HEK293 (cell line): ENCODE results near the gene G2E3.

ENCODE experiments used
- CTCF ChIA-PET: fragments of 350-600 bp; formaldehyde crosslinking; extraction: SDS; loops from one replicate; lab custom pipeline; 2021; ENCODE audit warnings: antibody characterized with exemption; lab: Yijun Ruan, JAX
- POLR2A ChIA-PET: fragments of 300-600 bp; formaldehyde crosslinking; extraction: SDS; loops from one replicate; lab custom pipeline; 2020; ENCODE audit warnings: antibody characterized with exemption, inconsistent platforms; lab: Yijun Ruan, JAX
- H3K27ac ChIP-seq: fragments of 200-500 bp; sonication (Bioruptor generic); 2 replicates; pipeline ENCODE4 v1.5.1; 2014; ENCODE audit warnings: low read depth, low read length, control low read depth, inconsistent platforms; ENCODE audit errors: extremely low read depth
- H3K36me3 ChIP-seq, 2 experiments: fragments of 200-500 bp in 1 of 2; sonication (Bioruptor generic) in 1 of 2; 1 replicate in 1 of 2; 2 replicates in 1 of 2; pipeline ENCODE4 v1.5.1; 2014 to 2017; ENCODE audit warnings: inconsistent platforms in 2 of 2, low read length in 2 of 2; ENCODE audit not compliant: control insufficient read depth in 2 of 2, insufficient read depth in 1 of 2
- H3K4me1 ChIP-seq: fragments of 200-500 bp; sonication (Bioruptor generic); 2 replicates; pipeline ENCODE4 v1.5.1; 2014; ENCODE audit warnings: mild to moderate bottlenecking, low read length, inconsistent platforms; ENCODE audit not compliant: control insufficient read depth, insufficient read depth
- H3K4me3 ChIP-seq: 2 replicates; pipeline ENCODE4 v1.5.1; 2011; ENCODE audit warnings: low read depth, mild to moderate bottlenecking, control low read depth, low read length, moderate library complexity
- H3K9me3 ChIP-seq: fragments of 200-500 bp; sonication (Bioruptor generic); 2 replicates; pipeline ENCODE4 v1.5.1; 2014; ENCODE audit warnings: low read depth, low read length, inconsistent platforms; ENCODE audit not compliant: control insufficient read depth, insufficient read depth
- GFI1B ChIP-seq: fragments of 450-650 bp; formaldehyde crosslinking; IDR thresholded peaks from 2 replicates; pipeline ENCODE4 v1.5.1; 2016; ENCODE audit warnings: missing biosample characterization, missing genetic modification characterization
- ZBTB7A ChIP-seq: fragments of 450-650 bp; formaldehyde crosslinking; IDR thresholded peaks from 2 replicates; pipeline ENCODE4 v1.5.1; 2016; ENCODE audit warnings: low read depth, missing biosample characterization, missing genetic modification characterization
- ZNF155 ChIP-seq: fragments of 450-650 bp; formaldehyde crosslinking; IDR thresholded peaks from 2 replicates; pipeline ENCODE4 v1.5.1; 2016; ENCODE audit warnings: missing biosample characterization, missing genetic modification characterization
- ZNF169 ChIP-seq: fragments of 450-650 bp; formaldehyde crosslinking; IDR thresholded peaks from 2 replicates; pipeline ENCODE4 v1.5.1; 2016; ENCODE audit warnings: missing biosample characterization, missing genetic modification characterization
- ZNF174 ChIP-seq: fragments of 450-650 bp; formaldehyde crosslinking; IDR thresholded peaks from 2 replicates; pipeline ENCODE4 v1.5.0; 2017; ENCODE audit warnings: missing biosample characterization, mild to moderate bottlenecking, missing genetic modification characterization
- ZNF473 ChIP-seq: fragments of 450-650 bp; formaldehyde crosslinking; IDR thresholded peaks from 2 replicates; pipeline ENCODE4 v1.5.1; 2017; ENCODE audit warnings: missing biosample characterization, missing genetic modification characterization
- ZNF521 ChIP-seq: fragments of 450-650 bp; formaldehyde crosslinking; IDR thresholded peaks from 2 replicates; pipeline ENCODE4 v1.5.1; 2017; ENCODE audit warnings: missing biosample characterization, mild to moderate bottlenecking, missing genetic modification characterization
- ZNF529 ChIP-seq: fragments of 450-650 bp; formaldehyde crosslinking; IDR thresholded peaks from 2 replicates; pipeline ENCODE4 v1.5.1; 2017; ENCODE audit warnings: missing genetic modification characterization, missing biosample characterization; ENCODE audit not compliant: insufficient replicate concordance
- ZNF549 ChIP-seq: fragments of 450-650 bp; IDR thresholded peaks from 2 replicates; pipeline ENCODE4 v1.5.1; 2018; ENCODE audit warnings: missing biosample characterization, missing genetic modification characterization, mild to moderate bottlenecking, inconsistent platforms, moderate library complexity
- ZNF561 ChIP-seq: fragments of 450-650 bp; IDR thresholded peaks from 2 replicates; pipeline ENCODE4 v1.5.1; 2018; ENCODE audit warnings: missing biosample characterization, missing genetic modification characterization, borderline replicate concordance
- ZNF610 ChIP-seq: fragments of 450-650 bp; formaldehyde crosslinking; IDR thresholded peaks from 2 replicates; pipeline ENCODE4 v1.5.1; 2016; ENCODE audit warnings: missing biosample characterization, missing genetic modification characterization, borderline replicate concordance
- ZNF624 ChIP-seq: fragments of 450-650 bp; formaldehyde crosslinking; IDR thresholded peaks from 2 replicates; pipeline ENCODE4 v1.5.1; 2017; ENCODE audit warnings: missing biosample characterization, missing genetic modification characterization
- ZNF785 ChIP-seq: fragments of 450-650 bp; formaldehyde crosslinking; IDR thresholded peaks from 2 replicates; pipeline ENCODE4 v1.5.1; 2016; ENCODE audit warnings: missing biosample characterization, missing genetic modification characterization
- ZNF791 ChIP-seq: fragments of 450-650 bp; formaldehyde crosslinking; IDR thresholded peaks from 2 replicates; pipeline ENCODE4 v1.5.1; 2016; ENCODE audit warnings: missing biosample characterization, missing genetic modification characterization
- ZNF792 ChIP-seq: fragments of 450-650 bp; formaldehyde crosslinking; IDR thresholded peaks from 2 replicates; pipeline ENCODE4 v1.5.1; 2016; ENCODE audit warnings: missing biosample characterization, missing genetic modification characterization
- TF ChIP-seq, protein P1 (sequence below): fragments of 450-650 bp; formaldehyde crosslinking; IDR thresholded peaks from 2 replicates; pipeline ENCODE4 v1.5.1; 2016; ENCODE audit warnings: missing biosample characterization, missing genetic modification characterization, borderline replicate concordance
- TF ChIP-seq, protein P2 (sequence below): fragments of 450-650 bp; IDR thresholded peaks from 2 replicates; pipeline ENCODE4 v1.5.1; 2018; ENCODE audit warnings: missing biosample characterization, mild to moderate bottlenecking, missing genetic modification characterization
- TF ChIP-seq, protein P3 (sequence below): fragments of 450-650 bp; IDR thresholded peaks from 2 replicates; pipeline ENCODE4 v1.5.1; 2018; ENCODE audit warnings: missing biosample characterization, missing genetic modification characterization
- TF ChIP-seq, protein P4 (sequence below): fragments of 450-650 bp; formaldehyde crosslinking; IDR thresholded peaks from 2 replicates; pipeline ENCODE4 v1.5.1; 2016; ENCODE audit warnings: missing biosample characterization, missing genetic modification characterization
- TF ChIP-seq, protein P5 (sequence below): fragments of 450-650 bp; formaldehyde crosslinking; IDR thresholded peaks from 2 replicates; pipeline ENCODE4 v1.5.1; 2017; ENCODE audit warnings: missing biosample characterization, missing genetic modification characterization

G2E3 gene

DNA sequence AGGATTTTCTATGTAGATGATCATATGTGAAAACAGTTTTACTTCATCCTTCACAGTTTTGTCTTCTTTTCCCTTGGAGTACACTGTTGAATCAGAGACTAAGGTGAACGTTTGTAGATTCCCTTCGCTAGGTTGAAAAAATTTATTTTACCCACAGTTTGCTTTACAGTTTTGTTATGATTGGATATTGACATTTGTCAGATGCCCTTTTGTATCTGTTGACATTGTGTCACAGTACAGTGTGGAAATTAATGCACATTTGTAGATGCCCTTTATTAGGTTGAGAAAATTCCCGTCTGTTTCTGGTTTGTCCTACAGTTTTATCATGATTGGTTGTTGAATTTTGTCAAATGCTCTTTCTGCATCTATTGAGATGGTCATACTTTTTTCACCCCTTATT is 13.3 kb downstream of the G2E3 start:
- Histone ChIP-seq H3K4me3 (no peak overlapping the region), H3K4me1 (peaks cover 14% of the 10 kb centered on the region), H3K36me3 (no peaks in the 10 kb centered on the region; a peak in 1 of 3 replicates), H3K9me3 (no peaks in the 10 kb centered on the region)
- CTCF ChIA-PET = interaction anchor here (0.6 kb wide), 1 partner anchor 316 kb away, joined by 3 read pairs; no protein-coding TSS in a partner anchor
- POLR2A ChIA-PET = no interaction called here
- TF ChIP-seq GFI1B (tag by site-specific recombination) = no peak
- TF ChIP-seq ZNF624 (tag by site-specific recombination) = no peak
- TF ChIP-seq, all 188 proteins: peak for 0
- no peak overlapping the region for H3K27ac ChIP-seq

DNA sequence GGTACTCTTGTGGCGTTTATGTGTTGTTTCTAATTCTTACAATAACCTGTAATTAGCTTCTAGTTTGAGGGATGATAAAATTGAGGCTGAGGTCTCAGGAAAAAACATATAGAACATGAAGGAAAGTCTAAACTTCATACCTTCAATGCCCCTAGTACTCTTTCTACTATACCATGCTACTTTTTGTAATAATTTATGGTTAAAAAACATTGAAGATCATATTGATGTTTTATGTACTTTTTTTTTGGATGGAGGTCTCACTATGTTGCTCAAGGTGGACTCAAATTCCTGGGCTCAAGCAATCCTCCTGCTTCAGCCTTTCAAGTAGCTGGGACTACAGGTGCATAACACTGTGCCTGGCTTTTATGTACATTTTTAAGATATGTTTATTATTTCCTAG is 13.8 kb downstream of the G2E3 start:
- no peaks in the 10 kb centered on the region; a peak in 1 of 3 replicates for H3K36me3 ChIP-seq
- POLR2A ChIA-PET = no interaction called here
- H3K4me3 ChIP-seq = no peak overlapping the region
- H3K9me3 ChIP-seq = no peaks in the 10 kb centered on the region
- CTCF ChIA-PET = no interaction called here
- H3K27ac ChIP-seq = no peak overlapping the region
- peaks cover 19% of the 10 kb centered on the region for H3K4me1 ChIP-seq
- no peak for TF ChIP-seq ZNF792 (tag by site-specific recombination)
- TF ChIP-seq, protein P1, sequence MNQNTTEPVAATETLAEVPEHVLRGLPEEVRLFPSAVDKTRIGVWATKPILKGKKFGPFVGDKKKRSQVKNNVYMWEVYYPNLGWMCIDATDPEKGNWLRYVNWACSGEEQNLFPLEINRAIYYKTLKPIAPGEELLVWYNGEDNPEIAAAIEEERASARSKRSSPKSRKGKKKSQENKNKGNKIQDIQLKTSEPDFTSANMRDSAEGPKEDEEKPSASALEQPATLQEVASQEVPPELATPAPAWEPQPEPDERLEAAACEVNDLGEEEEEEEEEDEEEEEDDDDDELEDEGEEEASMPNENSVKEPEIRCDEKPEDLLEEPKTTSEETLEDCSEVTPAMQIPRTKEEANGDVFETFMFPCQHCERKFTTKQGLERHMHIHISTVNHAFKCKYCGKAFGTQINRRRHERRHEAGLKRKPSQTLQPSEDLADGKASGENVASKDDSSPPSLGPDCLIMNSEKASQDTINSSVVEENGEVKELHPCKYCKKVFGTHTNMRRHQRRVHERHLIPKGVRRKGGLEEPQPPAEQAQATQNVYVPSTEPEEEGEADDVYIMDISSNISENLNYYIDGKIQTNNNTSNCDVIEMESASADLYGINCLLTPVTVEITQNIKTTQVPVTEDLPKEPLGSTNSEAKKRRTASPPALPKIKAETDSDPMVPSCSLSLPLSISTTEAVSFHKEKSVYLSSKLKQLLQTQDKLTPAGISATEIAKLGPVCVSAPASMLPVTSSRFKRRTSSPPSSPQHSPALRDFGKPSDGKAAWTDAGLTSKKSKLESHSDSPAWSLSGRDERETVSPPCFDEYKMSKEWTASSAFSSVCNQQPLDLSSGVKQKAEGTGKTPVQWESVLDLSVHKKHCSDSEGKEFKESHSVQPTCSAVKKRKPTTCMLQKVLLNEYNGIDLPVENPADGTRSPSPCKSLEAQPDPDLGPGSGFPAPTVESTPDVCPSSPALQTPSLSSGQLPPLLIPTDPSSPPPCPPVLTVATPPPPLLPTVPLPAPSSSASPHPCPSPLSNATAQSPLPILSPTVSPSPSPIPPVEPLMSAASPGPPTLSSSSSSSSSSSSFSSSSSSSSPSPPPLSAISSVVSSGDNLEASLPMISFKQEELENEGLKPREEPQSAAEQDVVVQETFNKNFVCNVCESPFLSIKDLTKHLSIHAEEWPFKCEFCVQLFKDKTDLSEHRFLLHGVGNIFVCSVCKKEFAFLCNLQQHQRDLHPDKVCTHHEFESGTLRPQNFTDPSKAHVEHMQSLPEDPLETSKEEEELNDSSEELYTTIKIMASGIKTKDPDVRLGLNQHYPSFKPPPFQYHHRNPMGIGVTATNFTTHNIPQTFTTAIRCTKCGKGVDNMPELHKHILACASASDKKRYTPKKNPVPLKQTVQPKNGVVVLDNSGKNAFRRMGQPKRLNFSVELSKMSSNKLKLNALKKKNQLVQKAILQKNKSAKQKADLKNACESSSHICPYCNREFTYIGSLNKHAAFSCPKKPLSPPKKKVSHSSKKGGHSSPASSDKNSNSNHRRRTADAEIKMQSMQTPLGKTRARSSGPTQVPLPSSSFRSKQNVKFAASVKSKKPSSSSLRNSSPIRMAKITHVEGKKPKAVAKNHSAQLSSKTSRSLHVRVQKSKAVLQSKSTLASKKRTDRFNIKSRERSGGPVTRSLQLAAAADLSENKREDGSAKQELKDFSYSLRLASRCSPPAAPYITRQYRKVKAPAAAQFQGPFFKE (tag by site-specific recombination) = no peak
- no peak for TF ChIP-seq ZNF785 (tag by site-specific recombination)
- TF ChIP-seq, protein P2, sequence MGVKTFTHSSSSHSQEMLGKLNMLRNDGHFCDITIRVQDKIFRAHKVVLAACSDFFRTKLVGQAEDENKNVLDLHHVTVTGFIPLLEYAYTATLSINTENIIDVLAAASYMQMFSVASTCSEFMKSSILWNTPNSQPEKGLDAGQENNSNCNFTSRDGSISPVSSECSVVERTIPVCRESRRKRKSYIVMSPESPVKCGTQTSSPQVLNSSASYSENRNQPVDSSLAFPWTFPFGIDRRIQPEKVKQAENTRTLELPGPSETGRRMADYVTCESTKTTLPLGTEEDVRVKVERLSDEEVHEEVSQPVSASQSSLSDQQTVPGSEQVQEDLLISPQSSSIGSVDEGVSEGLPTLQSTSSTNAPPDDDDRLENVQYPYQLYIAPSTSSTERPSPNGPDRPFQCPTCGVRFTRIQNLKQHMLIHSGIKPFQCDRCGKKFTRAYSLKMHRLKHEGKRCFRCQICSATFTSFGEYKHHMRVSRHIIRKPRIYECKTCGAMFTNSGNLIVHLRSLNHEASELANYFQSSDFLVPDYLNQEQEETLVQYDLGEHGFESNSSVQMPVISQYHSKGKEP = no peak
- TF ChIP-seq, protein P3, sequence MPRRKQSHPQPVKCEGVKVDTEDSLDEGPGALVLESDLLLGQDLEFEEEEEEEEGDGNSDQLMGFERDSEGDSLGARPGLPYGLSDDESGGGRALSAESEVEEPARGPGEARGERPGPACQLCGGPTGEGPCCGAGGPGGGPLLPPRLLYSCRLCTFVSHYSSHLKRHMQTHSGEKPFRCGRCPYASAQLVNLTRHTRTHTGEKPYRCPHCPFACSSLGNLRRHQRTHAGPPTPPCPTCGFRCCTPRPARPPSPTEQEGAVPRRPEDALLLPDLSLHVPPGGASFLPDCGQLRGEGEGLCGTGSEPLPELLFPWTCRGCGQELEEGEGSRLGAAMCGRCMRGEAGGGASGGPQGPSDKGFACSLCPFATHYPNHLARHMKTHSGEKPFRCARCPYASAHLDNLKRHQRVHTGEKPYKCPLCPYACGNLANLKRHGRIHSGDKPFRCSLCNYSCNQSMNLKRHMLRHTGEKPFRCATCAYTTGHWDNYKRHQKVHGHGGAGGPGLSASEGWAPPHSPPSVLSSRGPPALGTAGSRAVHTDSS (tag by site-specific recombination) = no peak
- no peak for TF ChIP-seq ZNF155 (tag by site-specific recombination)
- no peak for TF ChIP-seq ZNF174 (tag by site-specific recombination)
- TF ChIP-seq ZNF169 (tag by site-specific recombination) = no peak
- no peak for TF ChIP-seq ZNF529 (tag by site-specific recombination)
- TF ChIP-seq ZNF473 (tag by site-specific recombination) = no peak
- no peak for TF ChIP-seq ZNF791 (tag by site-specific recombination)
- no peak for TF ChIP-seq ZNF549 (tag by site-specific recombination)
- TF ChIP-seq, protein P4, sequence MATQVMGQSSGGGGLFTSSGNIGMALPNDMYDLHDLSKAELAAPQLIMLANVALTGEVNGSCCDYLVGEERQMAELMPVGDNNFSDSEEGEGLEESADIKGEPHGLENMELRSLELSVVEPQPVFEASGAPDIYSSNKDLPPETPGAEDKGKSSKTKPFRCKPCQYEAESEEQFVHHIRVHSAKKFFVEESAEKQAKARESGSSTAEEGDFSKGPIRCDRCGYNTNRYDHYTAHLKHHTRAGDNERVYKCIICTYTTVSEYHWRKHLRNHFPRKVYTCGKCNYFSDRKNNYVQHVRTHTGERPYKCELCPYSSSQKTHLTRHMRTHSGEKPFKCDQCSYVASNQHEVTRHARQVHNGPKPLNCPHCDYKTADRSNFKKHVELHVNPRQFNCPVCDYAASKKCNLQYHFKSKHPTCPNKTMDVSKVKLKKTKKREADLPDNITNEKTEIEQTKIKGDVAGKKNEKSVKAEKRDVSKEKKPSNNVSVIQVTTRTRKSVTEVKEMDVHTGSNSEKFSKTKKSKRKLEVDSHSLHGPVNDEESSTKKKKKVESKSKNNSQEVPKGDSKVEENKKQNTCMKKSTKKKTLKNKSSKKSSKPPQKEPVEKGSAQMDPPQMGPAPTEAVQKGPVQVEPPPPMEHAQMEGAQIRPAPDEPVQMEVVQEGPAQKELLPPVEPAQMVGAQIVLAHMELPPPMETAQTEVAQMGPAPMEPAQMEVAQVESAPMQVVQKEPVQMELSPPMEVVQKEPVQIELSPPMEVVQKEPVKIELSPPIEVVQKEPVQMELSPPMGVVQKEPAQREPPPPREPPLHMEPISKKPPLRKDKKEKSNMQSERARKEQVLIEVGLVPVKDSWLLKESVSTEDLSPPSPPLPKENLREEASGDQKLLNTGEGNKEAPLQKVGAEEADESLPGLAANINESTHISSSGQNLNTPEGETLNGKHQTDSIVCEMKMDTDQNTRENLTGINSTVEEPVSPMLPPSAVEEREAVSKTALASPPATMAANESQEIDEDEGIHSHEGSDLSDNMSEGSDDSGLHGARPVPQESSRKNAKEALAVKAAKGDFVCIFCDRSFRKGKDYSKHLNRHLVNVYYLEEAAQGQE (tag by site-specific recombination) = no peak
- TF ChIP-seq, protein P5, sequence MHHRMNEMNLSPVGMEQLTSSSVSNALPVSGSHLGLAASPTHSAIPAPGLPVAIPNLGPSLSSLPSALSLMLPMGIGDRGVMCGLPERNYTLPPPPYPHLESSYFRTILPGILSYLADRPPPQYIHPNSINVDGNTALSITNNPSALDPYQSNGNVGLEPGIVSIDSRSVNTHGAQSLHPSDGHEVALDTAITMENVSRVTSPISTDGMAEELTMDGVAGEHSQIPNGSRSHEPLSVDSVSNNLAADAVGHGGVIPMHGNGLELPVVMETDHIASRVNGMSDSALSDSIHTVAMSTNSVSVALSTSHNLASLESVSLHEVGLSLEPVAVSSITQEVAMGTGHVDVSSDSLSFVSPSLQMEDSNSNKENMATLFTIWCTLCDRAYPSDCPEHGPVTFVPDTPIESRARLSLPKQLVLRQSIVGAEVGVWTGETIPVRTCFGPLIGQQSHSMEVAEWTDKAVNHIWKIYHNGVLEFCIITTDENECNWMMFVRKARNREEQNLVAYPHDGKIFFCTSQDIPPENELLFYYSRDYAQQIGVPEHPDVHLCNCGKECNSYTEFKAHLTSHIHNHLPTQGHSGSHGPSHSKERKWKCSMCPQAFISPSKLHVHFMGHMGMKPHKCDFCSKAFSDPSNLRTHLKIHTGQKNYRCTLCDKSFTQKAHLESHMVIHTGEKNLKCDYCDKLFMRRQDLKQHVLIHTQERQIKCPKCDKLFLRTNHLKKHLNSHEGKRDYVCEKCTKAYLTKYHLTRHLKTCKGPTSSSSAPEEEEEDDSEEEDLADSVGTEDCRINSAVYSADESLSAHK = no peak
- TF ChIP-seq ZNF521 (tag by site-specific recombination) = no peak
- no peak for TF ChIP-seq ZNF610 (tag by site-specific recombination)
- TF ChIP-seq ZBTB7A = no peak
- TF ChIP-seq ZNF561 (tag by site-specific recombination) = no peak
